Activated CD4-positive, CD25-positive, alpha-beta regulatory T cell treated with anti-CD3 and anti-CD28 coated beads, Interleukin-2, amount 50 U/mL, for 16 hours (primary cell): ENCODE results near the gene CLDN7.

ENCODE experiments used
- DNase-seq: peaks from one replicate; pipeline ENCODE4 v3.0.0-alpha.2; 2020; ENCODE audit warnings: low read depth, low spot score

CLDN7 gene

DNA sequence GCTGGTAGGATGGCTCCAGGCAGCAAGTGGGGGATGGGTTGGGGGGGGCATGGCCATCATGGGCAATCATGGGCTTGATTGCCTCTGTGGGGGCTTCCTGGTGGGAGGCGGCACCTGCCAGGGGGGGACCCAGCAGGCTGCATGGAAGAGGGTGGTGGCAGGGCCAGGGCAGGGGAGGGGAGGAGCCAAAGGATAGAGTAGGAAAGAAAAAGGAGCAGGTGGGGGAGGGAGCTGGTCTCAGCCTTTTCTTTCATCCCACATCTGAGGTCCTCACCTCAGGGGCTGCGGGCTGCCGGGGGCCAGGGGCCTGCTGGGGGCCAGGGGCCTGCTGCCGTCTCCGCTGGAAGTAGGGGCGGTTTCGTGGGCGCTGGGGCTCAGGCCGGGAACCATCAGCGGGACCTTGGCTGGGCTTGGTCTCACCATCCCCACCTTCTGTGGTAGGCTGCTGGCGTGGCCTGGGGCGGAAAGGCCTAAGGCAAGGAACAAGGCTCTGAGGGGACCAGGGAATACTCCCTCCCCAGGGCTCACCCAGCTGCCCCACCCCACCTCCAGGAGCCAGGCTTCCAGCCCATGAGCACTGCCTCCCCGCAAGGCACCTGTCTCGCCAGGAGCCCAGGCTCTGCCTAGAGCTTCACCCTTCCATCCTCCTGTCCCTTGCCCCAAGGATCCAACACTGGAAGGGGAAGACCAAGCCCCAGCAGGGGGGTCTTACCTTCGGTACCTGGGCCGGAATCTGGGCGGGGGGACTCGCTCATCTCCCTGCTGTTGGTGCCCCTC is 27.2 kb upstream of the CLDN7 start:
- no peak for DNase-seq

GRCh38 chr17:7285679-7286078 is 23.4 kb upstream of the CLDN7 start:
- no peak for DNase-seq

DNA sequence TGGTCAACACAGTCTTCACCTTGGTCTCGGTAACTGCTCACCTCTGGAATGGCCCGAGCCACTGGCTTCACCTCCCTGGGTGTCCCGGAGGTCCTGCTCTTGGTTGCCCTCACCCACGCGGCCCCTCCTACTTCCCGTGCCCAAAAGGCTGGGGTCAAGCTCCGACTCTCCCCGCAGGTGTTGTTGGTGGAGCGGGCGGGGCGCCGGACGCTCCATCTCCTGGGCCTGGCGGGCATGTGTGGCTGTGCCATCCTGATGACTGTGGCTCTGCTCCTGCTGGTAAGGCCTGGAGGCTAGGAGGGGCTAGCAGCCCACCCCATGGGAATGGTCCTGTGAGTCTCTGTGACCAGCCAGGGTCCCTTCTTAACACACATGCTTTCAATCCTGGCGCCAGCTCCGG is 22.6 kb upstream of the CLDN7 start:
- DNase-seq: no peak

DNA sequence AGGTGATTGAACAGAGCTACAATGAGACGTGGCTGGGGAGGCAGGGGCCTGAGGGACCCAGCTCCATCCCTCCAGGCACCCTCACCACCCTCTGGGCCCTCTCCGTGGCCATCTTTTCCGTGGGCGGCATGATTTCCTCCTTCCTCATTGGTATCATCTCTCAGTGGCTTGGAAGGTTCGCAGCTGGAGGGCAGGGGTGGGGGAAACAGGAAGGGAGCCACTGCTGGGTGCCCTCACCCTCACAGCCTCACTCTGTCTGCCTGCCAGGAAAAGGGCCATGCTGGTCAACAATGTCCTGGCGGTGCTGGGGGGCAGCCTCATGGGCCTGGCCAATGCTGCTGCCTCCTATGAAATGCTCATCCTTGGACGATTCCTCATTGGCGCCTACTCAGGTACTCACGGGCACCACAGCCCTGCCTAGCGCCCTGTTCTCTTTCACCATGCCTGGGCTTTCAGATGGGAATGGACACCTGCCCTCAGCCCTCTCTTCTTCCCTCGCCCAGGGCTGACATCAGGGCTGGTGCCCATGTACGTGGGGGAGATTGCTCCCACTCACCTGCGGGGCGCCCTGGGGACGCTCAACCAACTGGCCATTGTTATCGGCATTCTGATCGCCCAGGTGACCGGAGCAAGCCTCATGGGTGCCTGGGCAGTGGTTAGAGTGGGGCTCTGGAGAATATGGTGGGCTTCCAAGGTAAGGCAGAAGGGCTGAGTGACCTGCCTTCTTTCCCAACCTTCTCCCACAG is 21.4 kb upstream of the CLDN7 start:
- DNase-seq: no peak

DNA sequence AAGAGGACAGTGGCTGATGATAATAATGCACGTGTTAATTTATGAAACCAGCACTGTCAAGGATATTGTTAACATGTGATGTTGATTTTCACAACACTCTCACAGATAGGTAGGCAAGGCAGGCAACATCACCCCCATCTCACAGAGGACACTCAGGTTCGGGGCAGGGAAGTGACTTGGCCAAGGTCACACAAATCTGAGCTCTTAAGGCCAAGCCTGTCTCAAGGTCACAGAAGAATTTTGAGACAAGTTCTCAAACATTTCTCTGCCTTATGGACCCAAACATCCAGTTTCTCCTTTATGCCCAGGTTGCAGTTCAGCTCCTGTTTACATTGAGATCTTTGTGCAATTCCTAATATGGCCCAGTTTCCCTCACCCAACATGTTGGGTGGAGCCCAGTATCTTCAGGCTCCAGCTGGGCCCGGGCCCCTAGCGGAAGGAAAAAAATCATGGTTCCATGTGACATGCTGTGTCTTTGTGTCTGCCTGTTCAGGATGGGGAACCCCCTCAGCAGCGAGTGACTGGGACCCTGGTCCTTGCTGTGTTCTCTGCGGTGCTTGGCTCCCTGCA is 20.6 kb upstream of the CLDN7 start:
- DNase-seq: no peak

DNA sequence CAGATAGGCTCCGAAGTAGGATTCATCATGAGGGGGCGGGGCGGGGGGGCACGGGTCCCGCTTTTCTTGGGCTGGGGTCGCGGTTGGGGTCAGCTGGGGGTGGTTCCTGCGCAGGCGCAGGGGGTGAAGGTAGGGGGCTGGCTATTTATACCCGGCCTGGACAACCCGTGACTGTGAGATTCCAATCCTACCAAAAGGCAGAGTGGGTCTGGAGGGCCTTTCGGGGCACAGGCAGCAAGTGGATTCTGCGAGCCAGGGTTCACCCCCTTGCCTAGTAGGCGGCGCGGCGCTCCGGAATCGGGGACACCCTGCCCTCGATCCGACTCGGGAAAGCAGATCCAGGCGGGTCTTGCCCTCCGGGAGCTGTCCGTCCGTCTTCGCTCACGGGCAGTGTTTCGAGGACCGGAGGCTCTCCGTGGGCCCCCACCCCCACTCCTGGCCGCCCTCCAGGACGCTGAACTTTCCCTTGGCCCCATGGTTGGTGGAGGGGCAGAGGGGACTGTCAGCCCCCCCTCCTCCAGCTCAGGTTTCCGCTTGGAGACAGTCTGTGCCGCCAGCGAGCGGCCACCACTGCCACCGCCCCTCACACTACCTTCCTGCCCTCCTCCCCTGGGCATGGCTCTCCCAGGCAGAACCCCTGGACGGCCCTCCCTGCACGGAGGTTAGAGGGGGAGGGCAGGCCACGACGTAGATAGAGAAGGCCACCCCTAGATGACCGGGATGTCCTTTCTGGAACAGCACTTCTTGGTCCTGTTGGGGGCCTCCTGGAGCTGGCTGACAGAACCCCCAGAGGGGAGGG is 19.9 kb upstream of the CLDN7 start:
- DNase-seq: no peak

GRCh38 chr17:7281074-7281952 is 19.0 kb upstream of the CLDN7 start, which contains the start of gene SLC2A4:
Gene SLC2A4, plus strand, starts transcription at chr17:7281718. Its CDS starts 217 bp downstream, at chr17:7281935.
- DNase-seq: peak; percentile 46

- peak; percentile 71 for DNase-seq
Observed at GRCh38 chr17:7280519-7281073, 18.3 kb upstream of the CLDN7 start.

GRCh38 chr17:7279448-7279847 is 17.2 kb upstream of the CLDN7 start:
- no peak for DNase-seq

GRCh38 chr17:7266784-7267183 is 4.5 kb upstream of the CLDN7 start:
- DNase-seq: no peak

DNA sequence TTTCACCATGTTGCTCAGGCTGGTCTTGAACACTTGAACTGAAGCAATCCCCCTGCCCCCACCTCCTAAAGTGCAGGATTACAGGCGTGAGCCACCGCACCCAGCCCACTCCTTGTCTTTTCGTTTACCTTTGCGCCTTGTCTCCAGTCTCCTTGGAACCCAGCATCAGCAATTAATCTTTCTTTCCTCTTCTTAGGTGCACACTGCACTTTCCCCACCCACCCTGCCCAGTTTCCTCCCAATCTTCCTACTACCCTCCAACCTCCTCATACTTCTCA is 1.5 kb upstream of the CLDN7 start:
- DNase-seq: no peak

DNA sequence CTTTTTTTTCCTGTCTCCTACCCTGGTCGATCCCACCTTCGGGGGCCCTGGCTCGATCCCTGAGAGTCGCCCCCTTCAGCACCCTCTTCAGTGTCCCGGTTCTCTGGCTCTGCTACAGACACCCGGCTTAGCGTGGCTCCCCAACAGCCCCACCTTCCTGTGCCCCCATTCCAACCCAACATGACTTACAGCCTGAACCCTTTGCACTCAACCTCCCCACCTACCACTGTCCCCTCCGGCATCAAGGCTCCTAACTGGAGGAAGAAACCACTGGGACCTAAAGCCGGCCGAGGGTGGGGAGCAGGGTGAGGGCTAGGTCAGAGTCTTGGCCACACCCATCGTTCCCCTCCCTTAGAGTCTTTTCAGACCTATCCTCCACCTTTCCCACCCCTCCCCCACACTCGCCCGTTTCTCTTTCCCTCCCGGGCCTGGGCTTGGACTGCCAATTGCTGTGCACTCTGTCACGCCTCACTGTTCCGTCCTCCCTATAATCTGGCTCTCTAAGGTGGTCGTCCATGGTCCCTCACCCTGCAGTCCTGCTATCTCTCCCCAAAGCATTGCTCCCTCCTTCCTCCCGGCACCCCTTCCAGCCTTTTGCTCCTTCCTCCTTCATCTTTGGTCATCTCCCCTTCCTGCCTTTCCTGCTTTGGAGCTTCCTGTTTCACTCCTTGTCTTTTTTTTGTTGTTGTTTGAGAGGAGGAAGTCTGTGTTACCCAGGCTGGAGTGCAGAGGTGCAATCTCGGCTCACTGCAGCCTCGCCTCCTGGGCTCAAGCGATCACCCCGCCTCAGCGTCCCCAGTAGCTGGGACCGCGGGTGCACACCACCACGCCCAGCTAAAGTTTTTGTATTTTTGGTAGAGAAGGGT is 890 bp upstream of the CLDN7 start:
- DNase-seq: no peak

GRCh38 chr17:7261379-7262191 is 693 bp downstream of the CLDN7 start:
- no peak for DNase-seq

DNA sequence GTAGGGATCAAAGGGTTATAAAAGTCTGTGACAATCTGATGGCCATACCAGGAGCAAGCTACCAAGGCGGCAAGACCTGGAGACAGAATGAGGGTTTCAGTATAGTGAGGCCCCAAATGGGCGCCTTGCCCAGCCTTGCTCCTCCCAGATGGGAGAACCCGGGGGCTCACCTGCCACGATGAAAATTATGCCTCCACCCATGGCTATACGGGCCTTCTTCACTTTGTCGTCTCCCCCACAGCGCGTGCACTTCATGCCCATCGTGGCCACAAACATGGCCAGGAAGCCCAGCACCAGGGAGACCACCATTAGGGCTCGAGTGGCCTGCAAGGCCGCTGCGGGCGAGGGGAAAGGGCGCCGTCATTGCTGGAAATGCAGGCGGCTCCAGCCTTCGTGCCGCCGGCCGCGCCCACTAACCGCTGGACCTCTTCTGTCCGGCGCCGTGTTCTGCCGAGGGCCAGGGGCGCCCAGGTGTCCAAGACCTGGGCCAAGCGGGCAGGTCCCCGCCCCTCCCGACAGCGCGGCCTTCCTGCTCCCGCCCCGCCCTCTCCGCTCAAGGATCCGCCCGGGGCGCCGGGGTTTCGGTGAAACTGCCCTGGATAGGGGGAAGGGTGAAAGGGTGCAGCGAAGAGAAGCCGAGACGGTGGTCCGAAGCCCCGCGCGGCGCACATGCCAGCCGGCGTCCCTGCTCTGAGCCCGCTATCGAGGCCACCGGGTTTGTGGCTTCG is 1.5 kb downstream of the CLDN7 start:
- no peak for DNase-seq

DNA sequence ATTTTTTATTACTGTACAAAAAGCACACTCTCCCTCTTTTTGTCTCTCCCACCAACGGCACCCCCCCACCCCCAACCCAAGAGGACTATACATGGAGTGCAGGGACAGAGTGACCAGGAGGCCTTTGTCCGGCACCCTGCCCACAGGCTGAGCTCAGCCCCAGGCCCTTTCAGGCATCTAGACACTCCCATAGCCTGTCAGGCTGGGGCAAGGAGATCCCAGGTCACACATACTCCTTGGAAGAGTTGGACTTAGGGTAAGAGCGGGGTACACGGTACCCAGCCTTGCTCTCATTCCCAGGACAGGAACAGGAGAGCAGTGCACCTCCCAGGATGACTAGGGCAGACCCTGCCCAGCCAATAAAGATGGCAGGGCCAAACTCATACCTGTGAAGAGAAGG is 2.1 kb downstream of the CLDN7 start:
- DNase-seq: no peak

DNA sequence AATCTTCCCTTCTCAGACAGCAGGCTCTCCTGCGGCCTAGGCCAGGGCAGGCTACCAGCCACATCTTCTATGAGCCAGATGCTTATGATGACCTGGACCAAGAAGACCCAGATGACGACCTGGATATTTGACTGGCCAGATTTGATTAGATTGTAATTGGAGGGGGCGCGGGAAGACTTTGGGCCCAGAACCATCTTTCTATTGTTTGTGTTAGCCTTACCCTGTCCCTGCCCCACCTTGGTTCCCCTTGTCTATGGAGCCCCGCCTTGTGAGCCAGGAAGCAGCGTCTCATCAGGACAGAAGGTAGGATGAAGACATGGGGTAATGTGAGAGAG is 2.8 kb downstream of the CLDN7 start:
- no peak for DNase-seq

GRCh38 chr17:7258731-7259554 is 3.3 kb downstream of the CLDN7 start:
- DNase-seq: no peak
